C4-2B (cell line): ENCODE results near the gene TFDP1.

ENCODE experiments used
- ZFX ChIP-seq: fragments of 450-650 bp; IDR thresholded peaks from 2 replicates; pipeline ENCODE4 v1.6.1; 2017
- TF ChIP-seq, protein P1 (sequence below): fragments of 450-650 bp; conservative IDR thresholded peaks from 2 replicates; pipeline ENCODE4 v1.5.1; 2017; ENCODE audit warnings: mild to moderate bottlenecking

DNA sequence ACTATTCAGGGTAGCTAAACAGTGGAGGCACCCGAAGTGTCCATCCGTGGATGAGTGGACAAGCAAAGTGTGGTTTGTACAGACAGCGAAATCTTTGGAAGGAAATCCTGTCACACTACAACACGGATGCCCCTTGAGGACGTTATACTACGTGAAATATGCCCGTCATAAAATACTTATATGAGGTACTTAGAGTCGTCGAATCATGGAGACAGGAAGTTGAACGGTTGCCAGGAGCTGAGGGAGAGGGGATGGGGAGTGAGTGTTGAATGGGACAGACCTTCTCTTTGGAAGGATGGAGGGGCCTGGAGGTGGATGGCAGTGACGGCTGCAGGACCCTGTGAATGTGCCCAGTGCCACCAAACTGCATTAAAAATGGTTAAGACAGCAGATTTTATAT is 61.8 kb downstream of the TFDP1 start:
- TF ChIP-seq, protein P1, sequence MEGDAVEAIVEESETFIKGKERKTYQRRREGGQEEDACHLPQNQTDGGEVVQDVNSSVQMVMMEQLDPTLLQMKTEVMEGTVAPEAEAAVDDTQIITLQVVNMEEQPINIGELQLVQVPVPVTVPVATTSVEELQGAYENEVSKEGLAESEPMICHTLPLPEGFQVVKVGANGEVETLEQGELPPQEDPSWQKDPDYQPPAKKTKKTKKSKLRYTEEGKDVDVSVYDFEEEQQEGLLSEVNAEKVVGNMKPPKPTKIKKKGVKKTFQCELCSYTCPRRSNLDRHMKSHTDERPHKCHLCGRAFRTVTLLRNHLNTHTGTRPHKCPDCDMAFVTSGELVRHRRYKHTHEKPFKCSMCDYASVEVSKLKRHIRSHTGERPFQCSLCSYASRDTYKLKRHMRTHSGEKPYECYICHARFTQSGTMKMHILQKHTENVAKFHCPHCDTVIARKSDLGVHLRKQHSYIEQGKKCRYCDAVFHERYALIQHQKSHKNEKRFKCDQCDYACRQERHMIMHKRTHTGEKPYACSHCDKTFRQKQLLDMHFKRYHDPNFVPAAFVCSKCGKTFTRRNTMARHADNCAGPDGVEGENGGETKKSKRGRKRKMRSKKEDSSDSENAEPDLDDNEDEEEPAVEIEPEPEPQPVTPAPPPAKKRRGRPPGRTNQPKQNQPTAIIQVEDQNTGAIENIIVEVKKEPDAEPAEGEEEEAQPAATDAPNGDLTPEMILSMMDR, result no peak
- TF ChIP-seq ZFX, result no peak
